Ovary (tissue), 9 donors: ENCODE measurements around the gene BPGM. TPM values are rescaled to one million over a fixed set of nuclear protein-coding genes. Genes with fewer than 3 reads are reported as not detected.

ENCODE experiments used
- DNase-seq, 5 donors: peaks; one replicate each; pipeline ENCODE4 v3.0.0-alpha.2; 2019 to 2020
- H3K27ac ChIP-seq, 2 donors: fragments of 200-600 bp; one replicate each; pipeline versions ENCODE4 v1.5.1 to v1.8.0; 2019 to 2022
- H3K27me3 ChIP-seq: fragments of 200-600 bp; one replicate; pipeline ENCODE4 v1.8.0; 2022
- H3K36me3 ChIP-seq: fragments of 200-600 bp; sonication (generic); one replicate; pipeline ENCODE4 v1.5.1; 2019
- H3K4me1 ChIP-seq: one replicate; pipeline ENCODE4 v1.8.1; 2013; ENCODE audit warnings: mild to moderate bottlenecking, moderate library complexity; ENCODE audit not compliant: insufficient read depth
- H3K4me3 ChIP-seq: fragments of 200-600 bp; sonication (generic); one replicate; pipeline ENCODE4 v1.5.1; 2017
- H3K9me3 ChIP-seq, 2 donors: fragments of 200-600 bp in 1 of 2; sonication (generic) in 1 of 2; one replicate each; pipeline versions ENCODE4 v1.5.1 to v1.8.1; 2013 to 2019; ENCODE audit warnings: mild to moderate bottlenecking in 1 of 2, moderate library complexity in 1 of 2
- CTCF ChIP-seq, 3 donors: fragments of 450-650 bp in 2 of 3; fragments of 200-600 bp in 1 of 3; IDR thresholded peaks; one replicate each; pipeline versions ENCODE4 v1.5.1 to v1.8.0; 2016 to 2022; ENCODE audit warnings: antibody characterized with exemption in 3 of 3, mild to moderate bottlenecking in 1 of 3
- EP300 ChIP-seq: sonication (generic); formaldehyde crosslinking; IDR thresholded peaks from one replicate; pipeline ENCODE4 v1.6.1; 2017; ENCODE audit warnings: antibody characterized with exemption
- POLR2A ChIP-seq: fragments of 450-650 bp; IDR thresholded peaks from one replicate; pipeline ENCODE4 v1.6.1; 2017; ENCODE audit warnings: antibody characterized with exemption, mild to moderate bottlenecking, moderate library complexity
- WGBS, 3 donors: extraction: QIAGEN DNeasy Blood & Tissue Kit in 1 of 3; methylation state at CpG; one replicate each; pipeline versions ENCODE4 v1.1.5 to v1.1.7; 2013 to 2017; 5-methylcytosine and 5-hydroxymethylcytosine counted together
- intact Hi-C, 4 donors: fragments of 100-400 bp; cut with DNase I; formaldehyde crosslinking; loops; one replicate each; pipeline versions ENCODE4 v1.11.0 to v1.15.1; 2022 to 2023
- polyA plus RNA-seq, 2 donors: library from polyadenylated mRNA; stranded (reverse); fragments of 200-250 nt in 1 of 2; fragments of 350-450 nt in 1 of 2; fragmentation: Illumina TruSeq in 1 of 2; extraction: RNeasy Lipid Tissue Mini Kit (QIAGEN cat#74804) in 1 of 2; gene quantifications; one replicate each; pipeline ENCODE4 v1.2.3, GENCODE V29; 2013 to 2014
- total RNA-seq, 7 donors: library from RNA; depleted of rRNA in 2 of 7; stranded (reverse); fragments of >200 nt in 2 of 7; fragmentation: NEBNext Ultra II Directional in 3 of 7; extraction: Animal tissue kit (Norgen Biotek cat#: 25700) in 3 of 7; gene quantifications; one replicate each; pipeline versions ENCODE4 v1.1.0 to v1.2.4, GENCODE V29; 2016 to 2023
- donor health status: DM: no; HTN: no; CAD: no; lungs with moderate emphysema.
- donor health status: DM: no; HTN: no; CAD: no.
- donor health status: Bipolar disorder and iron deficiency.
- donor health status: DM: yes; HTN: yes; CAD: no.
- donor health status: DM: no; HTN: no; CAD: no.
- donor health status: DM: yes; HTN: yes; CAD: no.

The BPGM gene
- total and polyA plus RNA-seq, 9 donors: 6.5 to 18.1 (median 9.0) TPM

GRCh38 chr7:134645935-134646334 lies 718 bp upstream of the BPGM start:
- TF ChIP-seq CTCF (IDR thresholded peaks at IDR 0.05) (no peak), EP300 (no peak), POLR2A (no peak)
- intact Hi-C loops: no loop called here
- WGBS, 3 donors: 1% methylated on average over 8 of the region's 8 CpGs
- Histone ChIP-seq H3K27ac (peak overlapping the region in 1 of 2 donors; percentile 82), H3K4me1 (peaks cover 6% of the 10 kb centered on the region), H3K36me3 (no peaks in the 10 kb centered on the region), H3K27me3 (no peaks in the 10 kb centered on the region), H3K4me3 (peak overlapping the region; percentile 51), H3K9me3 (no peaks in the 10 kb centered on the region)
- DNase-seq: peak in 2 of 5 donors; percentile 11 to 19

- 94 to 95% (median 94%) methylated on average over 6 of the region's 6 CpGs for WGBS, 3 donors
- no peak overlapping the region for H3K27ac ChIP-seq
- intact Hi-C loops: no loop called here
- H3K36me3 ChIP-seq: no peaks in the 10 kb centered on the region
- no peak for DNase-seq
- H3K4me3 ChIP-seq: no peak overlapping the region
- peaks cover 6% of the 10 kb centered on the region for H3K4me1 ChIP-seq
- no peak for TF ChIP-seq POLR2A
- no peak for TF ChIP-seq CTCF (IDR thresholded peaks at IDR 0.05)
- no peak for TF ChIP-seq EP300
- no peaks in the 10 kb centered on the region for H3K27me3 ChIP-seq
- no peaks in the 10 kb centered on the region for H3K9me3 ChIP-seq
Observed at GRCh38 chr7:134648456-134648855, 1.8 kb downstream of the BPGM start.

- TF ChIP-seq POLR2A: no peak
- no peak for TF ChIP-seq CTCF (IDR thresholded peaks at IDR 0.05)
- TF ChIP-seq EP300: no peak
- no peak for DNase-seq
- no peaks in the 10 kb centered on the region for H3K27me3 ChIP-seq
- 65 to 66% (median 65%) methylated on average over 3 of the region's 3 CpGs for WGBS, 3 donors
- peaks cover 6% of the 10 kb centered on the region for H3K4me1 ChIP-seq
- no peaks in the 10 kb centered on the region for H3K9me3 ChIP-seq
- H3K27ac ChIP-seq: no peak overlapping the region
- no peak overlapping the region for H3K4me3 ChIP-seq
- H3K36me3 ChIP-seq: no peaks in the 10 kb centered on the region
- intact Hi-C loops: no loop called here
Observed at GRCh38 chr7:134649226-134649775, 2.6 kb downstream of the BPGM start.

- H3K9me3 ChIP-seq: no peaks in the 10 kb centered on the region
- H3K4me3 ChIP-seq: no peak overlapping the region
- H3K27ac ChIP-seq: no peak overlapping the region
- TF ChIP-seq EP300 (no peak), CTCF (IDR thresholded peaks at IDR 0.05) (no peak), POLR2A (no peak)
- no peaks in the 10 kb centered on the region for H3K27me3 ChIP-seq
- H3K36me3 ChIP-seq: no peaks in the 10 kb centered on the region
- 83 to 87% (median 86%) methylated on average over 4 of the region's 4 CpGs for WGBS, 3 donors
- no peak for DNase-seq
- peaks cover 3% of the 10 kb centered on the region for H3K4me1 ChIP-seq
- intact Hi-C loops: no loop called here
Observed at GRCh38 chr7:134651991-134652390, 5.3 kb downstream of the BPGM start.
